Peyer's patch (tissue), 4 donors: ENCODE results near the gene TRPM7.

Experiments
- POLR2A ChIP-seq, 2 donors: fragments of 450-650 bp; IDR thresholded peaks; one replicate each; pipeline ENCODE4 v1.5.1; 2017; ENCODE audit warnings: antibody characterized with exemption in 2 of 2, mild to moderate bottlenecking in 2 of 2, moderate library complexity in 2 of 2
- TF ChIP-seq, protein P1 (sequence below), 6 experiments: fragments of 450-650 bp in 4 of 6; fragments of 200-600 bp in 2 of 6; sonication (generic) in 1 of 6; IDR thresholded peaks; one replicate each; pipeline ENCODE4 v1.5.1; 2017 to 2019; ENCODE audit warnings: antibody characterized with exemption in 6 of 6, mild to moderate bottlenecking in 3 of 6, moderate library complexity in 1 of 6

DNA sequence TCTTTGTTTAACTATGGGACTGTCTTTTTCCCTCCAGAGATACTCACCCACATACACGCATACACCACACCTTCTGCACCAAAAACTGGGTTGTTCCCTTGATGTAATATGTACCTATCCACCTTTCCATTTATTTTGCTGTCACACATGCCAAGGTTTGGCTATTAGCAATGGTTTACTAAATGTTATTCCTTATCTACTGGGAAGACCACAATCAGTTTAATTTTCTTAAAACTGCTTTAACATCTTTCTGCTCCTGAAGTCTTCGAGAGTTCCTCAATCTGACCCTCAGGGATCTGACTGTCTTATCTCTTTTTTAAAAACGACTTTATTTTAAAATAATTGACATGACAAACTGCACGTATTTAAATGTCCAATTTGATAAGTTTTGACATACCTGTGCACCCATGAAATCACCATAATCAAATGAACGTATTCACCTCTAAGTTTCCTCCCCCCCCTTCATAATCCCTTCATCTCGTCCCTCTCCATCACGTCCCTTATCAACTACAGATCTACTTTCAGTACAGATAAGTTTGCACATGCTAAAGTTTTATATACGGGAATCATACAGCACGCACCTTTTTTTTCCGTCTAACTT lies 805 bp upstream of the TRPM7 start:
- TF ChIP-seq POLR2A (IDR thresholded peaks at IDR 0.05), result no peak
- TF ChIP-seq, protein P1, sequence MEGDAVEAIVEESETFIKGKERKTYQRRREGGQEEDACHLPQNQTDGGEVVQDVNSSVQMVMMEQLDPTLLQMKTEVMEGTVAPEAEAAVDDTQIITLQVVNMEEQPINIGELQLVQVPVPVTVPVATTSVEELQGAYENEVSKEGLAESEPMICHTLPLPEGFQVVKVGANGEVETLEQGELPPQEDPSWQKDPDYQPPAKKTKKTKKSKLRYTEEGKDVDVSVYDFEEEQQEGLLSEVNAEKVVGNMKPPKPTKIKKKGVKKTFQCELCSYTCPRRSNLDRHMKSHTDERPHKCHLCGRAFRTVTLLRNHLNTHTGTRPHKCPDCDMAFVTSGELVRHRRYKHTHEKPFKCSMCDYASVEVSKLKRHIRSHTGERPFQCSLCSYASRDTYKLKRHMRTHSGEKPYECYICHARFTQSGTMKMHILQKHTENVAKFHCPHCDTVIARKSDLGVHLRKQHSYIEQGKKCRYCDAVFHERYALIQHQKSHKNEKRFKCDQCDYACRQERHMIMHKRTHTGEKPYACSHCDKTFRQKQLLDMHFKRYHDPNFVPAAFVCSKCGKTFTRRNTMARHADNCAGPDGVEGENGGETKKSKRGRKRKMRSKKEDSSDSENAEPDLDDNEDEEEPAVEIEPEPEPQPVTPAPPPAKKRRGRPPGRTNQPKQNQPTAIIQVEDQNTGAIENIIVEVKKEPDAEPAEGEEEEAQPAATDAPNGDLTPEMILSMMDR (IDR thresholded peaks at IDR 0.05), result no peak
